Neural progenitor cell (in vitro differentiated cells): ENCODE data around the gene SPIN1.
A peak's percentile ranks its signal among the peaks of the same experiment; 100 is the strongest.

Experiments used
- EZH2phosphoT487 ChIP-seq: fragments of 200-600 bp; sonication (generic); IDR thresholded peaks from 2 replicates; pipeline ENCODE4 v1.6.1; 2017; ENCODE audit warnings: antibody characterized with exemption
- TF ChIP-seq, protein P1 (sequence below): fragments of 200-600 bp; sonication (generic); IDR thresholded peaks from 2 replicates; pipeline ENCODE4 v1.5.1; 2017; ENCODE audit warnings: antibody characterized with exemption, mild to moderate bottlenecking

GRCh38 chr9:88421348-88421747 lies 33.1 kb downstream of the SPIN1 start:
- TF ChIP-seq, protein P1, sequence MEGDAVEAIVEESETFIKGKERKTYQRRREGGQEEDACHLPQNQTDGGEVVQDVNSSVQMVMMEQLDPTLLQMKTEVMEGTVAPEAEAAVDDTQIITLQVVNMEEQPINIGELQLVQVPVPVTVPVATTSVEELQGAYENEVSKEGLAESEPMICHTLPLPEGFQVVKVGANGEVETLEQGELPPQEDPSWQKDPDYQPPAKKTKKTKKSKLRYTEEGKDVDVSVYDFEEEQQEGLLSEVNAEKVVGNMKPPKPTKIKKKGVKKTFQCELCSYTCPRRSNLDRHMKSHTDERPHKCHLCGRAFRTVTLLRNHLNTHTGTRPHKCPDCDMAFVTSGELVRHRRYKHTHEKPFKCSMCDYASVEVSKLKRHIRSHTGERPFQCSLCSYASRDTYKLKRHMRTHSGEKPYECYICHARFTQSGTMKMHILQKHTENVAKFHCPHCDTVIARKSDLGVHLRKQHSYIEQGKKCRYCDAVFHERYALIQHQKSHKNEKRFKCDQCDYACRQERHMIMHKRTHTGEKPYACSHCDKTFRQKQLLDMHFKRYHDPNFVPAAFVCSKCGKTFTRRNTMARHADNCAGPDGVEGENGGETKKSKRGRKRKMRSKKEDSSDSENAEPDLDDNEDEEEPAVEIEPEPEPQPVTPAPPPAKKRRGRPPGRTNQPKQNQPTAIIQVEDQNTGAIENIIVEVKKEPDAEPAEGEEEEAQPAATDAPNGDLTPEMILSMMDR = no peak
- TF ChIP-seq EZH2phosphoT487 = peak; percentile 51
